Activated naive CD8-positive, alpha-beta T cell treated with anti-CD3 and anti-CD28 coated beads, Interleukin-2, amount 50 U/mL, for 24 hours (primary cell): ENCODE data around the gene RMDN2.

Experiments used
- ATAC-seq: fragments of 150-1000 bp; cut with Tn5 transposase; one replicate; pipeline ENCODE4 v1.10.0; 2021
- DNase-seq: peaks from one replicate; pipeline ENCODE4 v3.0.0; 2021
- H3K27ac Mint-ChIP-seq: one replicate; pipeline ENCODE4 v1.8.0; 2021; ENCODE audit warnings: mild to moderate bottlenecking, mixed read lengths
- H3K27me3 Mint-ChIP-seq: one replicate; pipeline ENCODE4 v1.8.0; 2021; ENCODE audit warnings: mixed read lengths
- H3K36me3 Mint-ChIP-seq: one replicate; pipeline ENCODE4 v1.8.0; 2021; ENCODE audit warnings: low read depth, mixed read lengths
- H3K4me1 Mint-ChIP-seq: one replicate; pipeline ENCODE4 v1.8.0; 2021; ENCODE audit warnings: mixed read lengths
- H3K4me3 Mint-ChIP-seq: one replicate; pipeline ENCODE4 v1.8.0; 2021; ENCODE audit warnings: mild to moderate bottlenecking, moderate library complexity, mixed read lengths
- H3K9me3 Mint-ChIP-seq: one replicate; pipeline ENCODE4 v1.8.0; 2021; ENCODE audit warnings: mixed read lengths

RMDN2 gene, protein sequence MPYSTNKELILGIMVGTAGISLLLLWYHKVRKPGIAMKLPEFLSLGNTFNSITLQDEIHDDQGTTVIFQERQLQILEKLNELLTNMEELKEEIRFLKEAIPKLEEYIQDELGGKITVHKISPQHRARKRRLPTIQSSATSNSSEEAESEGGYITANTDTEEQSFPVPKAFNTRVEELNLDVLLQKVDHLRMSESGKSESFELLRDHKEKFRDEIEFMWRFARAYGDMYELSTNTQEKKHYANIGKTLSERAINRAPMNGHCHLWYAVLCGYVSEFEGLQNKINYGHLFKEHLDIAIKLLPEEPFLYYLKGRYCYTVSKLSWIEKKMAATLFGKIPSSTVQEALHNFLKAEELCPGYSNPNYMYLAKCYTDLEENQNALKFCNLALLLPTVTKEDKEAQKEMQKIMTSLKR

DNA sequence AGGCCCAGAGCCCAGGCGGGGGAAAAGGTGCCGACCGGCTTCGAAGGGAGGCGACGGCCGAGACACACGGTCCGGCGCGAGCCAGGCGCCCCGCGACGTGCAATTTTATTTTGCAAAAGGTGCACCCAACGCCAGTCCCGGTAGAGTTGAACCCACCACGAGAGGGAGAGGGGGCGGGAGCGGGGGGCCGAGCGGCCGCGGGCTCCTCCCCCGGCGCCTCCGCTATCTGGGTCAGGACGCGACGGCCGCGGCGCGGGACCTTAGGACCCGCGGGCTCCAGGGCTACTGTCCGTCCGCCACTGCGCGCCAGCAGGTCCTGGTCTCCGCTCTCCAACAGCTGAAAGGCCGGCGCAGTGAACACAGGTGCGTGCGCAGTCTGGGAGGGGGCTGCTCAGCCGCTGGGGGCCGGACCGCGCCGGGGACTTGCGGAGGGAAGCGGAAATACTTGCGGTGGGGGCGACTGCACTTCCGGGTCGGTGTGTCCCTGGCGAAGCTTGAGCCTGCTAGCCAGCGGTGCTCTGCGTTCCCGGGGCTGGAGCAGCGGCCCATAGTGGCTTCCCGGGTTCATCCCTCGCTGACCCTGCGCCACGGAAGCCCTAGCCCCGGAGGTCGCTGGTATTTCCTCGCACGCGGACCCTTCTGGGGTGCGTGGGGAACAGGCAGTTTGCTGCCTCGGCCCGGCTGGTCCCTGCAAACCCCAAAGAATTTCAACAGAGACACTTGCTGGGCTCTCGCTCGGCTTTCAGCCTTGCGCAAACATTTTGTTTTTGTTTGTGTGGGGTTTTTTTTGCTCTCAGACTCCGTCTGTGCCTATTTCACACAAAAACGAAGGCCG lies at the start of gene RMDN2:
Gene RMDN2, plus strand, starts transcription at position 225 of the 835 bp plus-strand sequence. CDS start 3,991 bp downstream, outside the sequence.
- peak; percentile 87 for DNase-seq
- Mint-ChIP-seq H3K4me1 (peaks cover 20% of the 10 kb centered on the region), H3K27me3 (peaks cover 6% of the 10 kb centered on the region), H3K27ac (peak within 1 kb of the TSS; percentile 98), H3K9me3 (no peaks in the 10 kb centered on the region), H3K4me3 (peak within 1 kb of the TSS; percentile 98), H3K36me3 (no peaks in the 10 kb centered on the region)
- peak; percentile 87 for ATAC-seq

GRCh38 chr2:37875403-37875906 lies 49.6 kb upstream of the RMDN2 start:
- H3K27ac Mint-ChIP-seq, result no peak overlapping the region
- H3K4me3 Mint-ChIP-seq, result no peak overlapping the region
- peaks cover 10% of the 10 kb centered on the region for H3K27me3 Mint-ChIP-seq
- H3K4me1 Mint-ChIP-seq, result peaks cover 52% of the 10 kb centered on the region
- no peaks in the 10 kb centered on the region for H3K9me3 Mint-ChIP-seq
- H3K36me3 Mint-ChIP-seq, result no peaks in the 10 kb centered on the region
- ATAC-seq, result no peak
- DNase-seq, result no peak

DNA sequence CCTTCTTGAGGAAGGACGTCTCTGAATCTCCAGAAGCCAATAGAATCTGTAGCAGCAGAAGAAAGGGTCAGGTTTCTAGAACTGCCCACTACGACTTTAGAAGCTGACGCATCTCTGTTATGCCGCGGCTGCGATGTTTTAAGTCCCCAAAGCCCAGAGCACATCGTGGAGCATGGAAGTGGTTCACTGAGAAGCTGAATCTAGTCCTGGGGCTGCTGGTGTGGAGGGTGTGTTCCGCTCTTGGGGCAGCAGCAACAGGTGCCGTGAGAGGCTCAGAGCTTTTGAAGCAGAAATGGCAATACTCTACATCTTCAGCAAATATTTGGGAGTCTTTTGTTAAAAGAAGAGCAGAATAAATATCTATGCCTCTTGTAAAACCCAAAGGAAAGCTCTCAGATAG lies 48.9 kb upstream of the RMDN2 start:
- ATAC-seq, result no peak
- H3K9me3 Mint-ChIP-seq, result no peaks in the 10 kb centered on the region

GRCh38 chr2:37877457-37878315 lies 47.4 kb upstream of the RMDN2 start:
- DNase-seq, result no peak
- H3K27me3 Mint-ChIP-seq, result peaks cover 18% of the 10 kb centered on the region

More for the DNA sequence above, 48.9 kb upstream of the RMDN2 start:
- Mint-ChIP-seq H3K36me3 (no peaks in the 10 kb centered on the region), H3K27me3 (peaks cover 14% of the 10 kb centered on the region), H3K4me1 (peaks cover 45% of the 10 kb centered on the region), H3K27ac (no peak overlapping the region), H3K4me3 (no peak overlapping the region)
- DNase-seq, result no peak

DNA sequence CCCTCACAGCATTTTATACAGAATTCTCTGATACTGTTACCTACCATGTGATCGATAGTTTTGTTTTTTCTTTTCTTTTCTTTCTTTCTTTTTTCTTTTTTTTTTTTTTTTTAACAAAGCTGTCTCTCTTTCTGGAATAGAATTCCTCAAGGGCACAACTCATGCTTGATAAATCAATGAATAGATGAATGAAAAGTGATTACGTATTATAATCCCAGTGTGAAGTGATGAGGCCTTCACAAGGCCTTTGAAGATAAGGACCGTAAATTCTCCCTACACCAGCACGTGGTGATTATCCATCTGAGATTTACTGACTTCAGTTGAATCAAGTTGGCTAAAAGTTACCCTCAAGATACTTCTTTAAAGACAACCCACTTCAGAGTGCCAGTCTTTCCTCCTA lies 46.6 kb upstream of the RMDN2 start:
- Mint-ChIP-seq H3K27ac (no peak overlapping the region), H3K27me3 (peaks cover 22% of the 10 kb centered on the region), H3K4me1 (peaks cover 24% of the 10 kb centered on the region), H3K4me3 (no peak overlapping the region), H3K36me3 (no peaks in the 10 kb centered on the region), H3K9me3 (no peaks in the 10 kb centered on the region)
- ATAC-seq, result no peak
- no peak for DNase-seq

More at GRCh38 chr2:37877457-37878315, 47.4 kb upstream of the RMDN2 start:
- Mint-ChIP-seq H3K36me3 (no peaks in the 10 kb centered on the region), H3K4me3 (no peak overlapping the region), H3K27ac (no peak overlapping the region), H3K4me1 (peaks cover 32% of the 10 kb centered on the region), H3K9me3 (no peaks in the 10 kb centered on the region)
- no peak for ATAC-seq

DNA sequence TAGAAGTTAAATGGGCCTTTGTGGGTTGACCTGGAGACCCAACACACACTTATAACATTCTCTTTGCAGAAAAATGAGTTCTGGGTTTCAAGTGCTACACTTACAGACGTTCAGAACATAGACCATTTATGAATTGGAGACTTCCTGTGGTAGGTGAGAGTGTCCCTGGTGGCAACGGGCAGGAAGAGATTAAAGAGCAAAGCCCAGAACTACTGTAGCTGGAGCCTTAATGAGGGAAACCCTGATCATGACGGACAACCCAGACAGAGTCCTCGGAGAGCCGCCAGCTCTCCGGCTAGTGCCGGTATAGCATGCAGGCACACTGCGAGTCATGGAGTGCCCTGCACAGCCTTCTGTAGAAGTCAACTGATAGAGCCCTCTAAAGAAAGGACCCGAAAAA lies 44.5 kb upstream of the RMDN2 start:
- H3K4me1 Mint-ChIP-seq, result peaks cover 10% of the 10 kb centered on the region
- no peak overlapping the region for H3K27ac Mint-ChIP-seq
- DNase-seq (no peak), ATAC-seq (no peak)
- H3K9me3 Mint-ChIP-seq, result no peaks in the 10 kb centered on the region
- peaks cover 19% of the 10 kb centered on the region for H3K27me3 Mint-ChIP-seq
- H3K4me3 Mint-ChIP-seq, result no peak overlapping the region
- H3K36me3 Mint-ChIP-seq, result no peaks in the 10 kb centered on the region

GRCh38 chr2:37881397-37881796 lies 43.7 kb upstream of the RMDN2 start:
- ATAC-seq, result no peak
- H3K27ac Mint-ChIP-seq, result no peak overlapping the region
- peaks cover 23% of the 10 kb centered on the region for H3K27me3 Mint-ChIP-seq
- no peak for DNase-seq
- H3K4me3 Mint-ChIP-seq, result no peak overlapping the region
- H3K36me3 Mint-ChIP-seq, result no peaks in the 10 kb centered on the region
- H3K9me3 Mint-ChIP-seq, result no peaks in the 10 kb centered on the region
- peaks cover 14% of the 10 kb centered on the region for H3K4me1 Mint-ChIP-seq

- ATAC-seq (no peak), DNase-seq (no peak)
- Mint-ChIP-seq H3K4me1 (peaks cover 16% of the 10 kb centered on the region), H3K27ac (no peak overlapping the region), H3K27me3 (peaks cover 23% of the 10 kb centered on the region), H3K9me3 (no peaks in the 10 kb centered on the region), H3K4me3 (no peak overlapping the region), H3K36me3 (no peaks in the 10 kb centered on the region)
These were observed 43.1 kb upstream of the RMDN2 start for GRCh38 chr2:37882036-37882435.

DNA sequence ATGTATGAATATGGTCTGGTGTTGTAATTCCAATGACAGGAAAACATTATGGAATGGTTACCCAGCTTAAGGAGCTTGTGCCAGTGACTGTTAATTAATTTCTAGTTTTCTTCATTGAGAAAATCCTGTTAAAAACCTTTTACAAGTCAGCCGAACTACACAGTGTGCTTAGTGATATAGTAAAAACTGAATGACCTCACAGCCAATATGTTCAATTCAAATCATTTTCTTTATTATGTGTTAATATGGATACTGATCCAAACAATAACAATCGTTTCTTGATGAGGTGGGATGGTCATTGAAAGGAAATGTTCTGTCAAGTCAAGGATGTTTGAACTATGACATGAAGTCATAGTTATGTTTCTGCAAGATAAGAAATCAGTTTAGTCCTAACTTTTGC lies 41.6 kb upstream of the RMDN2 start:
- DNase-seq (no peak), ATAC-seq (no peak)
- Mint-ChIP-seq H3K4me3 (no peak overlapping the region), H3K9me3 (no peaks in the 10 kb centered on the region), H3K27ac (no peak overlapping the region), H3K4me1 (peaks cover 11% of the 10 kb centered on the region), H3K36me3 (no peaks in the 10 kb centered on the region), H3K27me3 (peaks cover 23% of the 10 kb centered on the region)

- H3K27ac Mint-ChIP-seq, result no peak overlapping the region
- H3K36me3 Mint-ChIP-seq, result no peaks in the 10 kb centered on the region
- no peaks in the 10 kb centered on the region for H3K9me3 Mint-ChIP-seq
- DNase-seq, result no peak
- H3K4me1 Mint-ChIP-seq, result peaks cover 11% of the 10 kb centered on the region
- ATAC-seq, result no peak
- no peak overlapping the region for H3K4me3 Mint-ChIP-seq
- peaks cover 17% of the 10 kb centered on the region for H3K27me3 Mint-ChIP-seq
These were observed 39.6 kb upstream of the RMDN2 start for GRCh38 chr2:37885329-37885993.

GRCh38 chr2:37886745-37887144 lies 38.3 kb upstream of the RMDN2 start:
- ATAC-seq, result no peak
- Mint-ChIP-seq H3K27me3 (peaks cover 11% of the 10 kb centered on the region), H3K36me3 (no peaks in the 10 kb centered on the region), H3K27ac (no peak overlapping the region), H3K4me1 (peaks cover 19% of the 10 kb centered on the region), H3K4me3 (no peak overlapping the region), H3K9me3 (no peaks in the 10 kb centered on the region)
- DNase-seq, result no peak

GRCh38 chr2:37887286-37887685 lies 37.8 kb upstream of the RMDN2 start:
- Mint-ChIP-seq H3K36me3 (no peaks in the 10 kb centered on the region), H3K27me3 (peaks cover 11% of the 10 kb centered on the region), H3K9me3 (no peaks in the 10 kb centered on the region), H3K4me3 (no peak overlapping the region), H3K27ac (no peak overlapping the region), H3K4me1 (peaks cover 25% of the 10 kb centered on the region)
- no peak for ATAC-seq
- DNase-seq, result no peak

- Mint-ChIP-seq H3K4me1 (peaks cover 47% of the 10 kb centered on the region), H3K27me3 (peaks cover 6% of the 10 kb centered on the region), H3K4me3 (no peak overlapping the region), H3K36me3 (no peaks in the 10 kb centered on the region), H3K27ac (no peak overlapping the region), H3K9me3 (no peaks in the 10 kb centered on the region)
- ATAC-seq, result peak; percentile 64
- peak; percentile 79 for DNase-seq
These were observed 34.1 kb upstream of the RMDN2 start for GRCh38 chr2:37890893-37891495.
